H9 (cell line): ENCODE data around the gene PROCA1. TPM values are rescaled to one million over a fixed set of nuclear protein-coding genes. Genes with fewer than 3 reads are reported as not detected.

Source experiments
- DNase-seq: peaks from one replicate; pipeline ENCODE4 v3.0.0-alpha.2; 2017
- H2AFZ ChIP-seq: one replicate; pipeline ENCODE4 v1.6.1; 2013; ENCODE audit warnings: mild to moderate bottlenecking, low read length, control low read depth, moderate library complexity
- H2AK5ac ChIP-seq: 2 replicates; pipeline ENCODE4 v1.6.1; 2013; ENCODE audit warnings: low read length, control low read depth, mixed read lengths; ENCODE audit not compliant: insufficient read length
- H2BK120ac ChIP-seq: one replicate; pipeline ENCODE4 v1.6.1; 2013; ENCODE audit warnings: low read depth, mild to moderate bottlenecking, low read length, control low read depth, inconsistent platforms; ENCODE audit not compliant: poor library complexity, severe bottlenecking
- H2BK12ac ChIP-seq: 2 replicates; pipeline ENCODE4 v1.6.1; 2013; ENCODE audit warnings: low read length, control low read depth, mixed read lengths, low read depth; ENCODE audit not compliant: insufficient read length
- H2BK15ac ChIP-seq: 2 replicates; pipeline ENCODE4 v1.6.1; 2013; ENCODE audit warnings: low read depth, low read length, control low read depth
- H2BK20ac ChIP-seq: one replicate; pipeline ENCODE4 v1.6.1; 2013; ENCODE audit warnings: low read depth, mild to moderate bottlenecking, low read length, control low read depth, inconsistent platforms; ENCODE audit not compliant: poor library complexity, severe bottlenecking
- H2BK5ac ChIP-seq: 2 replicates; pipeline ENCODE4 v1.6.1; 2013; ENCODE audit warnings: low read length, control low read depth, mixed read lengths; ENCODE audit not compliant: insufficient read length
- H3K14ac ChIP-seq: 2 replicates; pipeline ENCODE4 v1.6.1; 2013; ENCODE audit warnings: low read length, control low read depth; ENCODE audit not compliant: insufficient read depth
- H3K18ac ChIP-seq: 2 replicates; pipeline ENCODE4 v1.6.1; 2013; ENCODE audit warnings: low read depth, mild to moderate bottlenecking, mixed read lengths, low read length, control low read depth; ENCODE audit not compliant: insufficient read length
- H3K23ac ChIP-seq: 2 replicates; pipeline ENCODE4 v1.6.1; 2013; ENCODE audit warnings: low read length, control low read depth, mixed read lengths, low read depth; ENCODE audit not compliant: insufficient read length
- H3K23me2 ChIP-seq: 2 replicates; pipeline ENCODE4 v1.6.1; 2013; ENCODE audit warnings: low read depth, mild to moderate bottlenecking, mixed read lengths, low read length, control low read depth; ENCODE audit not compliant: insufficient read length, poor library complexity, severe bottlenecking
- H3K27ac ChIP-seq: 2 replicates; pipeline ENCODE4 v1.5.1; 2013; ENCODE audit warnings: low read length, control low read depth, mixed read lengths, low read depth; ENCODE audit not compliant: insufficient read length
- H3K27me3 ChIP-seq: 2 replicates; pipeline ENCODE4 v1.6.1; 2013; ENCODE audit warnings: low read length, control low read depth, inconsistent platforms; ENCODE audit not compliant: insufficient read depth
- H3K4ac ChIP-seq: 2 replicates; pipeline ENCODE4 v1.6.1; 2013; ENCODE audit warnings: low read depth, mild to moderate bottlenecking, control low read depth, inconsistent platforms, low read length, moderate library complexity
- H3K4me1 ChIP-seq: 2 replicates; pipeline ENCODE4 v1.6.1; 2013; ENCODE audit warnings: low read length, control low read depth, inconsistent platforms; ENCODE audit not compliant: insufficient read depth
- H3K4me2 ChIP-seq: 2 replicates; pipeline ENCODE4 v1.6.1; 2013; ENCODE audit warnings: low read length, control low read depth, mixed read lengths; ENCODE audit not compliant: insufficient read length, insufficient read depth
- H3K56ac ChIP-seq: 2 replicates; pipeline ENCODE4 v1.6.1; 2013; ENCODE audit warnings: low read depth, mild to moderate bottlenecking, mixed read lengths, low read length, control low read depth; ENCODE audit not compliant: insufficient read length
- H3K79me1 ChIP-seq: 2 replicates; pipeline ENCODE4 v1.6.1; 2013; ENCODE audit warnings: low read depth, mild to moderate bottlenecking, moderate library complexity, low read length, control low read depth, inconsistent platforms; ENCODE audit not compliant: insufficient read depth, poor library complexity, severe bottlenecking
- H3K79me2 ChIP-seq: 2 replicates; pipeline ENCODE4 v1.6.1; 2013; ENCODE audit warnings: low read length, control low read depth, inconsistent platforms; ENCODE audit not compliant: insufficient read depth
- H3K9ac ChIP-seq: 2 replicates; pipeline ENCODE4 v1.6.1; 2013; ENCODE audit warnings: low read length, control low read depth, mixed read lengths; ENCODE audit not compliant: insufficient read length; ENCODE audit errors: extremely low read depth
- H3K9me3 ChIP-seq: one replicate; pipeline ENCODE4 v1.6.1; 2013; ENCODE audit warnings: low read depth, low read length, inconsistent platforms; ENCODE audit not compliant: control insufficient read depth
- H3T11ph ChIP-seq: one replicate; pipeline ENCODE4 v1.6.1; 2013; ENCODE audit warnings: mild to moderate bottlenecking, low read length, control low read depth, inconsistent platforms
- H4K20me1 ChIP-seq: one replicate; pipeline ENCODE4 v1.6.1; 2013; ENCODE audit not compliant: control insufficient read depth, insufficient read length, insufficient read depth
- H4K5ac ChIP-seq: 2 replicates; pipeline ENCODE4 v1.6.1; 2013; ENCODE audit warnings: low read depth, mild to moderate bottlenecking, mixed read lengths, low read length, control low read depth; ENCODE audit not compliant: insufficient read length
- H4K8ac ChIP-seq: replicated peaks from 2 replicates; pipeline ENCODE4 v1.6.1; 2013; ENCODE audit warnings: low read length, control low read depth, mixed read lengths, low read depth; ENCODE audit not compliant: insufficient read length
- H4K91ac ChIP-seq: 2 replicates; pipeline ENCODE4 v1.6.1; 2013; ENCODE audit warnings: low read depth, mild to moderate bottlenecking, moderate library complexity, mixed read lengths, low read length, control low read depth; ENCODE audit not compliant: insufficient read length
- H3K27ac Mint-ChIP-seq, 3 experiments: 2 replicates in 2 of 3; 3 replicates in 1 of 3; pipeline ENCODE4 v1.8.0; 2020 to 2021; ENCODE audit warnings: mixed read lengths in 3 of 3, mild to moderate bottlenecking in 1 of 3, moderate library complexity in 1 of 3
- H3K27me3 Mint-ChIP-seq: 2 replicates; pipeline ENCODE4 v1.8.0; 2021; ENCODE audit warnings: low read depth, mild to moderate bottlenecking, moderate library complexity, mixed read lengths
- H3K36me3 Mint-ChIP-seq, 3 experiments: 2 replicates in 2 of 3; 3 replicates in 1 of 3; pipeline ENCODE4 v1.8.0; 2020 to 2021; ENCODE audit warnings: low read depth in 3 of 3, mixed read lengths in 3 of 3; ENCODE audit not compliant: insufficient read depth in 1 of 3
- H3K4me1 Mint-ChIP-seq, 2 experiments: 2 replicates each; pipeline ENCODE4 v1.8.0; 2020; ENCODE audit warnings: mixed read lengths in 2 of 2
- H3K4me3 Mint-ChIP-seq, 2 experiments: 2 replicates in 1 of 2; 3 replicates in 1 of 2; pipeline ENCODE4 v1.8.0; 2020 to 2021; ENCODE audit warnings: mild to moderate bottlenecking in 2 of 2, mixed read lengths in 2 of 2, moderate library complexity in 1 of 2
- H3K9me3 Mint-ChIP-seq, 2 experiments: 2 replicates in 1 of 2; 3 replicates in 1 of 2; pipeline ENCODE4 v1.8.0; 2020; ENCODE audit warnings: mild to moderate bottlenecking in 2 of 2, mixed read lengths in 2 of 2, moderate library complexity in 1 of 2
- WGBS: extraction: QIAGEN DNeasy Blood & Tissue Kit; methylation state at CpG from one replicate; pipeline ENCODE4 v1.1.7; 2013; ENCODE audit warnings: missing lambda C conversion rate, low lambda C conversion rate, mixed read lengths; ENCODE audit not compliant: insufficient read length; ENCODE audit errors: extremely low coverage; 5-methylcytosine and 5-hydroxymethylcytosine counted together
- total RNA-seq: library from RNA; stranded (reverse); gene quantifications from 2 replicates; pipeline ENCODE4 v1.2.1, GENCODE V29; 2021
- TF ChIP-seq, protein P1 (sequence below): fragments of 200-600 bp; sonication (generic); conservative IDR thresholded peaks from 3 replicates; pipeline ENCODE4 v1.8.0; 2021; ENCODE audit warnings: antibody characterized with exemption, mild to moderate bottlenecking

Gene PROCA1
- total RNA-seq, 1 experiment from 2014 or later: 15.0 TPM

DNA sequence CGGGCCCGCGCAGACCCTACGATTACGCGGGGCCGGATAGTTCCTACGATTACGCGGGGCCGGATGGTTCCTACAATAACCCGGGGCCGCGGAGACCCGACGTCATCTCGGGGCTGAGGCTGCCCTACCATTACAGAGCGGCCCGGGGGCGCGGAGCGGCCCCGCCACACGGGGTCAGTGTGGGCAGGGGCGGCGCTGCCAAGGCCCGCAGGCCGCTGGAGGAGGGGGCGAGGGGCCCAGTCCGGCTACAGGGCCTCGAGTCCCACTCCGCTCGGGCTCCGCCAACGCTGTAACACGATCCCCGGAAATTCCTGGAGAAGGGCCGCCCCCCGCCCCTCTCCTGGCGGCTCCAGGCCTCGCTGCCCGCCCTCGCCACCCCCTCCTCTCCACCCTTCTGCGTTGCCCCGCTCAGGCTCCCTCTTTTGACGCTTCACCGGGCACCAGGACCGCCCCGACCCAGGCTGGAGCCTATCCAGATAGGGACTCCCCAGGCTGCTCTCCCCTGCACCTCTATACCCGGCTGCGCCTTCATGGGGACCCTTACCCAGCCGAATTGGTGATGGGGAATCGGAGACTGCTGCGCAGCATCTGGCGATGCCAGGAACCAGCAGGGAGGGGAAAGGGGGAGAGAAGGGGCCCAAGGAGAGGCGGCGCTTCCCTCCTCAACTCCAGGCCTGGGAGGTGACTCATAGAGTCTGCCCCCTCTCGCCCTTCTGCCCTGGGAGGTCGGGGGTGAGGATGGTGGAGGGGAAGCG, 6.1 kb upstream of the PROCA1 start, which contains the start of gene RAB34:
TSS of gene RAB34 (minus strand) at position 291 of the 755 bp plus-strand sequence. CDS start 602 bp downstream, outside the sequence.
- Histone ChIP-seq H4K91ac (no peak within 1 kb of the TSS), H2BK12ac (peak within 1 kb of the TSS; percentile 28), H3K79me1 (peaks cover 7% of the 10 kb centered on the region), H3K9me3 (no peaks in the 10 kb centered on the region), H3K14ac (peak within 1 kb of the TSS; percentile 89), H4K5ac (no peak within 1 kb of the TSS), H3K18ac (peak within 1 kb of the TSS; percentile 83), H3K23me2 (peaks cover 26% of the 10 kb centered on the region), H2BK15ac (no peak within 1 kb of the TSS), H2AK5ac (no peak within 1 kb of the TSS), H4K20me1 (no peaks in the 10 kb centered on the region), H3K4ac (no peak within 1 kb of the TSS), H2BK20ac (no peak within 1 kb of the TSS), H3K27me3 (no peaks in the 10 kb centered on the region), H3K4me1 (0 out of 2 replicates have a peak, but pooled peaks cover 10% of the 10 kb centered on the region), H3K79me2 (peaks cover 24% of the 10 kb centered on the region; the same call in 1 of the 2 replicates), H3T11ph (no peak within 1 kb of the TSS), H3K9ac (peak within 1 kb of the TSS; percentile 59), H3K27ac (peak within 1 kb of the TSS; percentile 36), H2AFZ (no peak within 1 kb of the TSS), H4K8ac (no peak within 1 kb of the TSS), H3K56ac (no peak within 1 kb of the TSS), H3K4me2 (peak within 1 kb of the TSS; percentile 87), H2BK120ac (no peak within 1 kb of the TSS), H2BK5ac (no peak within 1 kb of the TSS), H3K23ac (no peak within 1 kb of the TSS)
- TF ChIP-seq, protein P1, sequence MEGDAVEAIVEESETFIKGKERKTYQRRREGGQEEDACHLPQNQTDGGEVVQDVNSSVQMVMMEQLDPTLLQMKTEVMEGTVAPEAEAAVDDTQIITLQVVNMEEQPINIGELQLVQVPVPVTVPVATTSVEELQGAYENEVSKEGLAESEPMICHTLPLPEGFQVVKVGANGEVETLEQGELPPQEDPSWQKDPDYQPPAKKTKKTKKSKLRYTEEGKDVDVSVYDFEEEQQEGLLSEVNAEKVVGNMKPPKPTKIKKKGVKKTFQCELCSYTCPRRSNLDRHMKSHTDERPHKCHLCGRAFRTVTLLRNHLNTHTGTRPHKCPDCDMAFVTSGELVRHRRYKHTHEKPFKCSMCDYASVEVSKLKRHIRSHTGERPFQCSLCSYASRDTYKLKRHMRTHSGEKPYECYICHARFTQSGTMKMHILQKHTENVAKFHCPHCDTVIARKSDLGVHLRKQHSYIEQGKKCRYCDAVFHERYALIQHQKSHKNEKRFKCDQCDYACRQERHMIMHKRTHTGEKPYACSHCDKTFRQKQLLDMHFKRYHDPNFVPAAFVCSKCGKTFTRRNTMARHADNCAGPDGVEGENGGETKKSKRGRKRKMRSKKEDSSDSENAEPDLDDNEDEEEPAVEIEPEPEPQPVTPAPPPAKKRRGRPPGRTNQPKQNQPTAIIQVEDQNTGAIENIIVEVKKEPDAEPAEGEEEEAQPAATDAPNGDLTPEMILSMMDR: peak; percentile 64
- H3K4me1 Mint-ChIP-seq: peaks cover 28 to 55% of the 10 kb centered on the region in 2 experiments
- H3K27ac Mint-ChIP-seq: peak within 1 kb of the TSS; percentile 97 to 99 (median 99)
- no peaks in the 10 kb centered on the region for H3K27me3 Mint-ChIP-seq
- H3K9me3 Mint-ChIP-seq: no peaks in the 10 kb centered on the region; a peak in 1 of 5 replicates
- peak; percentile 99 for DNase-seq
- no CpG with 5 or more reads among the region's 60 CpGs for WGBS
- peak within 1 kb of the TSS; percentile 99 for H3K4me3 Mint-ChIP-seq
- peaks cover 54 to 64% (median 55%) of the 10 kb centered on the region in 3 experiments for H3K36me3 Mint-ChIP-seq
